WTC11 (cell line): ENCODE data around the gene FOXP1. TPM values are rescaled to one million over a fixed set of nuclear protein-coding genes. Genes with fewer than 3 reads are reported as not detected.

ENCODE experiments used
- ATAC-seq: fragments of 200-7000 bp; cut with Tn5 transposase; 2 replicates; pipeline ENCODE4 v1.10.0; 2021; ENCODE audit warnings: mild to moderate bottlenecking, moderate library complexity
- CTCF ChIA-PET: fragments of 300-600 bp; sonication (Branson Sonifier 250); formaldehyde crosslinking; loops from one replicate; lab custom pipeline; 2021; ENCODE audit warnings: antibody characterized with exemption; lab: Charles Lee
- POLR2A ChIA-PET: fragments of 350-600 bp; sonication (Branson Sonifier 250); formaldehyde crosslinking; loops from one replicate; lab custom pipeline; 2021; ENCODE audit warnings: antibody characterized with exemption; lab: Charles Lee
- DNase-seq: peaks from one replicate; pipeline ENCODE4 v3.0.0; 2021; ENCODE audit warnings: low spot score
- H3K27ac Mint-ChIP-seq: 2 replicates; pipeline ENCODE4 v1.8.0; 2021; ENCODE audit warnings: mixed read lengths
- H3K27me3 Mint-ChIP-seq: 2 replicates; pipeline ENCODE4 v1.8.0; 2021; ENCODE audit warnings: low read depth, mild to moderate bottlenecking, moderate library complexity, mixed read lengths
- H3K36me3 Mint-ChIP-seq: 2 replicates; pipeline ENCODE4 v1.8.0; 2021; ENCODE audit warnings: mixed read lengths
- H3K4me1 Mint-ChIP-seq: 2 replicates; pipeline ENCODE4 v1.8.0; 2022; ENCODE audit warnings: mixed read lengths
- H3K4me3 Mint-ChIP-seq: 2 replicates; pipeline ENCODE4 v1.8.0; 2021; ENCODE audit warnings: mild to moderate bottlenecking, moderate library complexity, mixed read lengths
- H3K9me3 Mint-ChIP-seq: 2 replicates; pipeline ENCODE4 v1.8.0; 2021; ENCODE audit warnings: mixed read lengths
- CTCF ChIP-seq: fragments of 200-600 bp; IDR thresholded peaks from 2 replicates; pipeline ENCODE4 v1.8.0; 2022; ENCODE audit warnings: antibody characterized with exemption
- E2F4 ChIP-seq: sonication (generic); formaldehyde crosslinking; IDR thresholded peaks from 2 replicates; pipeline ENCODE4 v1.8.1; 2022; ENCODE audit warnings: low read depth, mild to moderate bottlenecking, moderate library complexity, missing genetic modification reagents, borderline replicate concordance
- EMX1 ChIP-seq: fragments of 250-450 bp; sonication (Bioruptor Pico); IDR thresholded peaks from 2 replicates; pipeline ENCODE4 v1.8.0; 2021; ENCODE audit warnings: mild to moderate bottlenecking
- ERG ChIP-seq: fragments of 250-450 bp; sonication (Bioruptor Pico); IDR thresholded peaks from 2 replicates; pipeline ENCODE4 v1.8.0; 2021; ENCODE audit warnings: mild to moderate bottlenecking
- FOXP4 ChIP-seq: sonication (generic); formaldehyde crosslinking; IDR thresholded peaks from 2 replicates; pipeline ENCODE4 v1.8.0; 2022; ENCODE audit warnings: mild to moderate bottlenecking, missing genetic modification reagents
- GABPB1 ChIP-seq: sonication (generic); formaldehyde crosslinking; IDR thresholded peaks from 2 replicates; pipeline ENCODE4 v1.8.1; 2023; ENCODE audit warnings: mild to moderate bottlenecking, missing genetic modification reagents
- HMGXB4 ChIP-seq: sonication (generic); formaldehyde crosslinking; IDR thresholded peaks from 2 replicates; pipeline ENCODE4 v1.8.1; 2023; ENCODE audit warnings: mild to moderate bottlenecking, moderate library complexity, missing genetic modification reagents
- NFATC4 ChIP-seq: fragments of 250-450 bp; sonication (Bioruptor Pico); IDR thresholded peaks from 2 replicates; pipeline ENCODE4 v1.9.0; 2021; ENCODE audit warnings: mild to moderate bottlenecking
- NFE2L1 ChIP-seq: sonication (generic); formaldehyde crosslinking; IDR thresholded peaks from 2 replicates; pipeline ENCODE4 v1.8.1; 2023; ENCODE audit warnings: missing genetic modification reagents
- NR1H2 ChIP-seq: sonication (generic); formaldehyde crosslinking; IDR thresholded peaks from 2 replicates; pipeline ENCODE4 v1.9.0; 2021; ENCODE audit warnings: mild to moderate bottlenecking, moderate library complexity, missing genetic modification reagents
- NR3C1 ChIP-seq: sonication (generic); formaldehyde crosslinking; conservative IDR thresholded peaks from 2 replicates; pipeline ENCODE4 v1.8.1; 2023; ENCODE audit warnings: low read depth, mild to moderate bottlenecking, missing genetic modification reagents
- PRRX2 ChIP-seq: fragments of 250-450 bp; sonication (Bioruptor Pico); IDR thresholded peaks from 2 replicates; pipeline ENCODE4 v1.8.0; 2021; ENCODE audit warnings: mild to moderate bottlenecking
- RORB ChIP-seq: fragments of 250-450 bp; sonication (Bioruptor Pico); IDR thresholded peaks from 2 replicates; pipeline ENCODE4 v1.9.0; 2021; ENCODE audit warnings: mild to moderate bottlenecking
- SMAD4 ChIP-seq: sonication (generic); formaldehyde crosslinking; IDR thresholded peaks from 2 replicates; pipeline ENCODE4 v1.8.0; 2022; ENCODE audit warnings: mild to moderate bottlenecking, missing genetic modification reagents
- SOX15 ChIP-seq: fragments of 250-450 bp; sonication (Bioruptor Pico); IDR thresholded peaks from 2 replicates; pipeline ENCODE4 v1.9.0; 2021; ENCODE audit warnings: mild to moderate bottlenecking
- TEAD1 ChIP-seq: sonication (generic); formaldehyde crosslinking; IDR thresholded peaks from 2 replicates; pipeline ENCODE4 v1.8.0; 2022; ENCODE audit warnings: mild to moderate bottlenecking, missing genetic modification reagents
- USF2 ChIP-seq: sonication (generic); formaldehyde crosslinking; IDR thresholded peaks from 2 replicates; pipeline ENCODE4 v1.8.1; 2023; ENCODE audit warnings: mild to moderate bottlenecking, missing genetic modification reagents, moderate library complexity
- ZNF263 ChIP-seq: sonication (generic); formaldehyde crosslinking; IDR thresholded peaks from 2 replicates; pipeline ENCODE4 v1.8.1; 2022; ENCODE audit warnings: low read depth, mild to moderate bottlenecking, moderate library complexity, missing genetic modification reagents
- ZNF671 ChIP-seq: fragments of 250-450 bp; sonication (Bioruptor Pico); IDR thresholded peaks from 2 replicates; pipeline ENCODE4 v1.8.0; 2021; ENCODE audit warnings: mild to moderate bottlenecking
- total RNA-seq: library from RNA; stranded (reverse); gene quantifications from 3 replicates; pipeline ENCODE4 v1.2.3, GENCODE V29; 2021

FOXP1 gene
- total RNA-seq, 1 experiment from 2014 or later: 25.8 TPM

- TF ChIP-seq NFATC4: no peak
- no peak for TF ChIP-seq TEAD1 (CRISPR knock-in tag)
- no peak for TF ChIP-seq EMX1
- no peak for TF ChIP-seq E2F4 (CRISPR knock-in tag)
Measured at GRCh38 chr3:71241981-71242560, 341.5 kb downstream of the FOXP1 start (continued).

- Mint-ChIP-seq H3K36me3 (peaks cover 2% of the 10 kb centered on the region; the same call in 1 of the 2 replicates), H3K4me3 (no peak overlapping the region), H3K4me1 (peaks cover 65% of the 10 kb centered on the region), H3K27me3 (no peaks in the 10 kb centered on the region), H3K27ac (no peak overlapping the region), H3K9me3 (no peaks in the 10 kb centered on the region)
- DNase-seq (no peak), ATAC-seq (no peak)
- POLR2A ChIA-PET: no interaction called here
- CTCF ChIA-PET: interaction anchor here (1.1 kb wide), 1 partner anchor 156 kb away, joined by 3 read pairs; no protein-coding TSS in a partner anchor
- TF ChIP-seq NR3C1 (CRISPR knock-in tag) (no peak), ZNF671 (CRISPR knock-in tag) (no peak), RORB (no peak), USF2 (no peak), ERG (CRISPR knock-in tag) (no peak), E2F4 (CRISPR knock-in tag) (no peak), SOX15 (CRISPR knock-in tag) (no peak), CTCF (no peak), ZNF263 (CRISPR knock-in tag) (no peak), FOXP4 (no peak), PRRX2 (CRISPR knock-in tag) (no peak), SMAD4 (CRISPR knock-in tag) (no peak), HMGXB4 (CRISPR knock-in tag) (no peak), NR1H2 (no peak), GABPB1 (CRISPR knock-in tag) (no peak), NFE2L1 (CRISPR knock-in tag) (no peak)
Measured at GRCh38 chr3:71241246-71241901, 342.2 kb downstream of the FOXP1 start.
